Stimulated activated naive CD8-positive, alpha-beta T cell treated with anti-CD3 and anti-CD28 coated beads, Interleukin-15, amount 100 ng/mL, for 72 hours (primary cell): ENCODE measurements around the gene ZNF469.
A peak's percentile ranks its signal among the peaks of the same experiment; 100 is the strongest.

ENCODE experiments used
- ATAC-seq: fragments of 150-1000 bp; cut with Tn5 transposase; 2 replicates; pipeline ENCODE4 v1.10.0; 2021; ENCODE audit warnings: mild to moderate bottlenecking, moderate library complexity
- DNase-seq, 2 donors: peaks; one replicate each; pipeline ENCODE4 v3.0.0; 2021 to 2022
- H3K27ac Mint-ChIP-seq, 2 donors: one replicate each; pipeline ENCODE4 v1.8.0; 2022; ENCODE audit warnings: mild to moderate bottlenecking in 2 of 2, mixed read lengths in 2 of 2, moderate library complexity in 2 of 2
- H3K27me3 Mint-ChIP-seq: one replicate; pipeline ENCODE4 v1.8.0; 2022; ENCODE audit warnings: mixed read lengths
- H3K4me1 Mint-ChIP-seq: one replicate; pipeline ENCODE4 v1.8.0; 2022; ENCODE audit warnings: mild to moderate bottlenecking, mixed read lengths
- H3K4me3 Mint-ChIP-seq, 2 donors: one replicate each; pipeline ENCODE4 v1.8.0; 2022; ENCODE audit warnings: mild to moderate bottlenecking in 2 of 2, mixed read lengths in 2 of 2, moderate library complexity in 1 of 2
- H3K9me3 Mint-ChIP-seq, 2 donors: one replicate each; pipeline ENCODE4 v1.8.0; 2022; ENCODE audit warnings: mixed read lengths in 2 of 2

ZNF469 gene

GRCh38 chr16:88414521-88415380, 32.0 kb downstream of the ZNF469 start:
- no peak for DNase-seq
- H3K27me3 Mint-ChIP-seq, result no peaks in the 10 kb centered on the region
- H3K4me1 Mint-ChIP-seq, result no peaks in the 10 kb centered on the region
- H3K27ac Mint-ChIP-seq, result no peak overlapping the region
- H3K4me3 Mint-ChIP-seq, result no peak overlapping the region
- H3K9me3 Mint-ChIP-seq, result no peaks in the 10 kb centered on the region
- no peak for ATAC-seq

GRCh38 chr16:88415381-88415705, 32.6 kb downstream of the ZNF469 start:
- H3K27me3 Mint-ChIP-seq, result no peaks in the 10 kb centered on the region
- H3K27ac Mint-ChIP-seq, result no peak overlapping the region
- no peaks in the 10 kb centered on the region for H3K4me1 Mint-ChIP-seq
- no peak for DNase-seq
- no peak for ATAC-seq
- no peak overlapping the region for H3K4me3 Mint-ChIP-seq
- no peaks in the 10 kb centered on the region for H3K9me3 Mint-ChIP-seq

GRCh38 chr16:88415713-88416323, 33.1 kb downstream of the ZNF469 start:
- DNase-seq, result no peak
- no peak overlapping the region for H3K4me3 Mint-ChIP-seq
- H3K9me3 Mint-ChIP-seq, result no peaks in the 10 kb centered on the region
- H3K27ac Mint-ChIP-seq, result no peak overlapping the region
- no peaks in the 10 kb centered on the region for H3K27me3 Mint-ChIP-seq
- no peaks in the 10 kb centered on the region for H3K4me1 Mint-ChIP-seq
- ATAC-seq, result no peak

- Mint-ChIP-seq H3K9me3 (no peaks in the 10 kb centered on the region), H3K27me3 (no peaks in the 10 kb centered on the region), H3K4me1 (no peaks in the 10 kb centered on the region), H3K27ac (no peak overlapping the region), H3K4me3 (no peak overlapping the region)
- ATAC-seq (no peak), DNase-seq (no peak)
Measured at GRCh38 chr16:88416686-88417085, 33.9 kb downstream of the ZNF469 start.

- H3K27me3 Mint-ChIP-seq, result no peaks in the 10 kb centered on the region
- DNase-seq (no peak), ATAC-seq (no peak)
- H3K9me3 Mint-ChIP-seq, result peaks cover 0 to 2% of the 10 kb centered on the region in 2 donors
- no peaks in the 10 kb centered on the region for H3K4me1 Mint-ChIP-seq
- no peak overlapping the region for H3K4me3 Mint-ChIP-seq
- H3K27ac Mint-ChIP-seq, result no peak overlapping the region
Measured at GRCh38 chr16:88417684-88418476, 35.1 kb downstream of the ZNF469 start.

GRCh38 chr16:88418869-88419268, 36.1 kb downstream of the ZNF469 start:
- no peaks in the 10 kb centered on the region for H3K4me1 Mint-ChIP-seq
- no peak for ATAC-seq
- no peak overlapping the region for H3K27ac Mint-ChIP-seq
- no peak for DNase-seq
- H3K9me3 Mint-ChIP-seq, result peaks cover 0 to 7% of the 10 kb centered on the region in 2 donors
- H3K27me3 Mint-ChIP-seq, result no peaks in the 10 kb centered on the region
- no peak overlapping the region for H3K4me3 Mint-ChIP-seq

GRCh38 chr16:88419790-88420189, 37.0 kb downstream of the ZNF469 start:
- no peak overlapping the region for H3K4me3 Mint-ChIP-seq
- H3K27ac Mint-ChIP-seq, result peak overlapping the region in 1 of 2 donors; percentile 3
- H3K9me3 Mint-ChIP-seq, result peaks cover 0 to 7% of the 10 kb centered on the region in 2 donors
- peaks cover 4% of the 10 kb centered on the region for H3K4me1 Mint-ChIP-seq
- DNase-seq (no peak), ATAC-seq (no peak)
- peaks cover 6% of the 10 kb centered on the region for H3K27me3 Mint-ChIP-seq

GRCh38 chr16:88420496-88420895, 37.7 kb downstream of the ZNF469 start:
- Mint-ChIP-seq H3K27me3 (peaks cover 13% of the 10 kb centered on the region), H3K27ac (no peak overlapping the region), H3K9me3 (peaks cover 0 to 7% of the 10 kb centered on the region in 2 donors), H3K4me1 (peaks cover 11% of the 10 kb centered on the region), H3K4me3 (no peak overlapping the region)
- DNase-seq, result no peak
- no peak for ATAC-seq

GRCh38 chr16:88421301-88421700, 38.5 kb downstream of the ZNF469 start:
- peaks cover 13% of the 10 kb centered on the region for H3K27me3 Mint-ChIP-seq
- no peak overlapping the region for H3K4me3 Mint-ChIP-seq
- H3K4me1 Mint-ChIP-seq, result peaks cover 11% of the 10 kb centered on the region
- H3K27ac Mint-ChIP-seq, result no peak overlapping the region
- H3K9me3 Mint-ChIP-seq, result peaks cover 0 to 7% of the 10 kb centered on the region in 2 donors
- DNase-seq (no peak), ATAC-seq (no peak)

GRCh38 chr16:88421871-88422433, 39.2 kb downstream of the ZNF469 start:
- H3K4me3 Mint-ChIP-seq, result no peak overlapping the region
- peaks cover 11% of the 10 kb centered on the region for H3K4me1 Mint-ChIP-seq
- peaks cover 13% of the 10 kb centered on the region for H3K27me3 Mint-ChIP-seq
- ATAC-seq (no peak), DNase-seq (no peak)
- no peak overlapping the region for H3K27ac Mint-ChIP-seq
- peaks cover 0 to 7% of the 10 kb centered on the region in 2 donors for H3K9me3 Mint-ChIP-seq

- DNase-seq (no peak), ATAC-seq (no peak)
- Mint-ChIP-seq H3K27ac (no peak overlapping the region), H3K9me3 (peaks cover 0 to 7% of the 10 kb centered on the region in 2 donors), H3K4me1 (peaks cover 11% of the 10 kb centered on the region), H3K4me3 (no peak overlapping the region), H3K27me3 (peaks cover 13% of the 10 kb centered on the region)
Measured at GRCh38 chr16:88422733-88423447, 40.1 kb downstream of the ZNF469 start.

GRCh38 chr16:88423448-88423850, 40.7 kb downstream of the ZNF469 start:
- ATAC-seq (no peak), DNase-seq (no peak)
- peaks cover 13% of the 10 kb centered on the region for H3K27me3 Mint-ChIP-seq
- no peak overlapping the region for H3K4me3 Mint-ChIP-seq
- peaks cover 11% of the 10 kb centered on the region for H3K4me1 Mint-ChIP-seq
- H3K27ac Mint-ChIP-seq, result no peak overlapping the region
- H3K9me3 Mint-ChIP-seq, result peaks cover 0 to 7% of the 10 kb centered on the region in 2 donors

GRCh38 chr16:88424587-88425235, 42.0 kb downstream of the ZNF469 start:
- Mint-ChIP-seq H3K4me1 (peaks cover 13% of the 10 kb centered on the region), H3K4me3 (no peak overlapping the region), H3K27ac (peak overlapping the region in 1 of 2 donors; percentile 53), H3K27me3 (peaks cover 13% of the 10 kb centered on the region), H3K9me3 (peaks cover 0 to 7% of the 10 kb centered on the region in 2 donors)
- DNase-seq (no peak), ATAC-seq (no peak)

GRCh38 chr16:88426018-88426417, 43.3 kb downstream of the ZNF469 start:
- Mint-ChIP-seq H3K4me3 (no peak overlapping the region), H3K27me3 (peaks cover 13% of the 10 kb centered on the region), H3K9me3 (peaks cover 0 to 7% of the 10 kb centered on the region in 2 donors), H3K27ac (peak overlapping the region in 1 of 2 donors; percentile 48), H3K4me1 (peaks cover 17% of the 10 kb centered on the region)
- no peak for DNase-seq
- ATAC-seq, result no peak
